Sigmoid colon (tissue), 4 donors: ENCODE data around the gene ZBTB7C.

ENCODE experiments used
- CTCF ChIP-seq, 4 experiments: fragments of 450-650 bp in 3 of 4; fragments of 200-600 bp in 1 of 4; IDR thresholded peaks; one replicate each; pipeline ENCODE4 v1.5.1; 2016 to 2019; ENCODE audit warnings: antibody characterized with exemption in 4 of 4, mild to moderate bottlenecking in 3 of 4, moderate library complexity in 2 of 4
- EP300 ChIP-seq, 4 donors: sonication (generic); formaldehyde crosslinking; IDR thresholded peaks; one replicate each; pipeline ENCODE4 v1.6.1; 2017; ENCODE audit warnings: antibody characterized with exemption in 4 of 4
- POLR2A ChIP-seq, 2 donors: fragments of 450-650 bp; IDR thresholded peaks; one replicate each; pipeline ENCODE4 v1.6.1; 2016; ENCODE audit warnings: antibody characterized with exemption in 2 of 2, mild to moderate bottlenecking in 2 of 2, moderate library complexity in 2 of 2
- POLR2AphosphoS5 ChIP-seq, 4 donors: sonication (generic); formaldehyde crosslinking; IDR thresholded peaks; one replicate each; pipeline ENCODE4 v1.6.1; 2017; ENCODE audit warnings: antibody characterized with exemption in 4 of 4

GRCh38 chr18:48347756-48348326, 61.3 kb downstream of the ZBTB7C start:
- no peak for TF ChIP-seq POLR2A (IDR thresholded peaks at IDR 0.05)
- TF ChIP-seq POLR2AphosphoS5 (IDR thresholded peaks at IDR 0.05): no peak
- no peak for TF ChIP-seq CTCF (IDR thresholded peaks at IDR 0.05)
- no peak for TF ChIP-seq EP300 (IDR thresholded peaks at IDR 0.05)
